Glutamatergic neuron (in vitro differentiated cells): ENCODE measurements around the gene PTPRO. TPM values are rescaled to one million over a fixed set of nuclear protein-coding genes. Genes with fewer than 3 reads are reported as not detected.

Experiments used
- DNase-seq: peaks from one replicate; pipeline ENCODE4 v3.0.0; 2022
- H3K27ac Mint-ChIP-seq: one replicate; pipeline ENCODE4 v1.8.0; 2020; ENCODE audit warnings: mild to moderate bottlenecking, mixed read lengths, inconsistent platforms; ENCODE audit not compliant: unreplicated experiment
- H3K27me3 Mint-ChIP-seq: one replicate; pipeline ENCODE4 v1.8.0; 2020; ENCODE audit warnings: mild to moderate bottlenecking, moderate library complexity, mixed read lengths, inconsistent platforms; ENCODE audit not compliant: unreplicated experiment
- H3K36me3 Mint-ChIP-seq: one replicate; pipeline ENCODE4 v1.8.0; 2020; ENCODE audit warnings: mild to moderate bottlenecking, mixed read lengths, inconsistent platforms; ENCODE audit not compliant: unreplicated experiment
- H3K4me1 Mint-ChIP-seq: one replicate; pipeline ENCODE4 v1.8.0; 2020; ENCODE audit warnings: mild to moderate bottlenecking, low read depth, mixed read lengths, inconsistent platforms; ENCODE audit not compliant: unreplicated experiment
- H3K4me3 Mint-ChIP-seq: one replicate; pipeline ENCODE4 v1.8.0; 2020; ENCODE audit warnings: mild to moderate bottlenecking, mixed read lengths, inconsistent platforms; ENCODE audit not compliant: unreplicated experiment
- H3K9me3 Mint-ChIP-seq: one replicate; pipeline ENCODE4 v1.8.0; 2020; ENCODE audit warnings: mild to moderate bottlenecking, moderate library complexity, mixed read lengths, inconsistent platforms; ENCODE audit not compliant: unreplicated experiment
- total RNA-seq: library from RNA; stranded (reverse); fragmentation: NEBNext Ultra II Directional; extraction: Animal tissue kit (Norgen Biotek cat#: 25700); gene quantifications from one replicate; pipeline ENCODE4 v1.2.1, GENCODE V29; 2021; ENCODE audit not compliant: unreplicated experiment
- TF ChIP-seq, protein P1 (sequence below): fragments of 200-600 bp; sonication (generic); IDR thresholded peaks from one replicate; pipeline ENCODE4 v1.5.0; 2021; ENCODE audit not compliant: partially characterized antibody, unreplicated experiment

Gene PTPRO
- total RNA-seq, 1 donor from 2014 or later = 32.5 TPM

DNA sequence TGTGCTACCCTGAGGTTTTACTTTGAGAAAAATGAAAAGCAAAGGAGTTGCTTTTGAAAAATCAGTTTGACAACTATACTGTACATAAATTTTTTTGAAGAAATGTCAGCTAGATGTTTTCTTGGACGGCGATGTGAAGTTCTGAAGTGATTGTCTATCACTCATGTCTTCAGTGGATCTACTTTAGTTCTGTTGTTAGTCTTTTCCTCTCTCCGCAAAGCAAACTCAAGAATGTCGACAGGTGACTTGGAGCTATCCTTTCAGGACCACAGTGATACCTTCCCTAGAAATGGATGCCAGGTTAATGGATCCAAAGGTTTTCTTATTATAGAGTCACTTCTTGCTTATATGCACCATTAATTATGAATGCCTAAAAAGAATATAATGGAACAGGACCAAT, 1.2 kb downstream of the PTPRO start:
- H3K4me1 Mint-ChIP-seq = peaks cover 17% of the 10 kb centered on the region
- peak overlapping the region; percentile 83 for H3K4me3 Mint-ChIP-seq
- TF ChIP-seq, protein P1, sequence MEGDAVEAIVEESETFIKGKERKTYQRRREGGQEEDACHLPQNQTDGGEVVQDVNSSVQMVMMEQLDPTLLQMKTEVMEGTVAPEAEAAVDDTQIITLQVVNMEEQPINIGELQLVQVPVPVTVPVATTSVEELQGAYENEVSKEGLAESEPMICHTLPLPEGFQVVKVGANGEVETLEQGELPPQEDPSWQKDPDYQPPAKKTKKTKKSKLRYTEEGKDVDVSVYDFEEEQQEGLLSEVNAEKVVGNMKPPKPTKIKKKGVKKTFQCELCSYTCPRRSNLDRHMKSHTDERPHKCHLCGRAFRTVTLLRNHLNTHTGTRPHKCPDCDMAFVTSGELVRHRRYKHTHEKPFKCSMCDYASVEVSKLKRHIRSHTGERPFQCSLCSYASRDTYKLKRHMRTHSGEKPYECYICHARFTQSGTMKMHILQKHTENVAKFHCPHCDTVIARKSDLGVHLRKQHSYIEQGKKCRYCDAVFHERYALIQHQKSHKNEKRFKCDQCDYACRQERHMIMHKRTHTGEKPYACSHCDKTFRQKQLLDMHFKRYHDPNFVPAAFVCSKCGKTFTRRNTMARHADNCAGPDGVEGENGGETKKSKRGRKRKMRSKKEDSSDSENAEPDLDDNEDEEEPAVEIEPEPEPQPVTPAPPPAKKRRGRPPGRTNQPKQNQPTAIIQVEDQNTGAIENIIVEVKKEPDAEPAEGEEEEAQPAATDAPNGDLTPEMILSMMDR = no peak
- peaks cover 4% of the 10 kb centered on the region for H3K27me3 Mint-ChIP-seq
- no peak for DNase-seq
- H3K9me3 Mint-ChIP-seq = peaks cover 4% of the 10 kb centered on the region
- H3K36me3 Mint-ChIP-seq = no peaks in the 10 kb centered on the region
- peak overlapping the region; percentile 24 for H3K27ac Mint-ChIP-seq

DNA sequence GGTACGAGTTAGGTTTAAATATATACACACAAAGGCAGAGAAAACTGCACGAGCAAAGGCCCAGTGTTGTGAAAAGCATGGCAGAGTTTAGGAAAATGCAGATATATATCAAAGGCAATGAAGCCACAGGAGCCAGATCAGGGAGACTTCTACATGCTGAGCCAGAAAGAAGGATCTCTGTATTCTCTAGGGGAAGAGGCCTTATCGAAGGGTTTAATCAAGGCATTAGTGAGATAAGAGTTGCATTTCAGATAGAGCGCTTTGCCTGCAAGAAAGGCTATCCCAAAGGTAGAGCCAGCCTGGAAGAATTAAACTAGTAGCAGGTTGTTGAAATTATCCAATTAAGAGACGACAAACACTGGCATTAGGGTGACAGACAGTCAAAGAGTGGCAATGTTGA, 7.6 kb downstream of the PTPRO start:
- Mint-ChIP-seq H3K4me1 (no peaks in the 10 kb centered on the region), H3K9me3 (no peaks in the 10 kb centered on the region), H3K36me3 (no peaks in the 10 kb centered on the region), H3K4me3 (no peak overlapping the region), H3K27ac (no peak overlapping the region), H3K27me3 (peaks cover 2% of the 10 kb centered on the region)
- TF ChIP-seq, protein P1 = no peak
- DNase-seq = no peak

DNA sequence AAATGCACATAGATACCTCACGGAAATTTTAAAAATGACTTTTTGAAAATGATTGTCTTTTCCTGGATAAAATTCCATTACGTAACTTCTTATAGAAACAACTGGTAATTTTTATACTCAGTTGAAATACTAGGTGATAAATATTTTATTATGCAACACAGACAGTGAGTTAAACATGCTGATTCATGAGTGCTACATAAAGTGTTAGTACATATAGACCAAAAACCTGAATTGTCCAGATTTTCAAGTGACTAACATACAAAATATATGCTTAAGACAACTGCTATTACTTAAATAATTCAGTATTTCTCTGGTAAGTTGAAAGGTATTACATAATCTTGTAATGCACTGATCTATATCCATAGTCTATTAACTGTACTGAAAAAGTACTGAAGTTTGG, 11.9 kb downstream of the PTPRO start:
- H3K9me3 Mint-ChIP-seq = no peaks in the 10 kb centered on the region
- no peak for DNase-seq
- TF ChIP-seq, protein P1 = no peak
- H3K4me1 Mint-ChIP-seq = no peaks in the 10 kb centered on the region
- H3K36me3 Mint-ChIP-seq = no peaks in the 10 kb centered on the region
- no peak overlapping the region for H3K27ac Mint-ChIP-seq
- no peak overlapping the region for H3K4me3 Mint-ChIP-seq
- peaks cover 2% of the 10 kb centered on the region for H3K27me3 Mint-ChIP-seq

DNA sequence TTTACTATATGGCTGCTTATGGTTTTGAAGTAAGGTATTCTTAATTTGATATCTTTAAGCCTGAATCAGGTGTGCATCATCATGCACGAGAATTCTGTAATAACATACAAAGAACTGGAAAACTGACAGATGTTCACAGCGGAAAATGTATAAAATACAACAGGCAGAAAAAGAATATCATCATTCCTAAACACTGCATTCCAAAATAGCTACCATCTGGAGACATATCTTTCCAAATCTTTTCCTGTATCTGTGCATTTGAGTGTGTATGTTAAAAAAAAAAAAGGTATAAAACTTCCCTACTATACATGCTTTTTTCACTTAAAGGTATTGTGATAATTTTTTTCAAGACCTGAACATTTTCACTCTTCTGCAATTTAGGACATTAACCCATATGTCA, 13.7 kb downstream of the PTPRO start:
- H3K27me3 Mint-ChIP-seq = peaks cover 4% of the 10 kb centered on the region
- TF ChIP-seq, protein P1 = no peak
- no peak overlapping the region for H3K4me3 Mint-ChIP-seq
- no peak for DNase-seq
- H3K4me1 Mint-ChIP-seq = no peaks in the 10 kb centered on the region
- H3K36me3 Mint-ChIP-seq = no peaks in the 10 kb centered on the region
- no peak overlapping the region for H3K27ac Mint-ChIP-seq
- no peaks in the 10 kb centered on the region for H3K9me3 Mint-ChIP-seq

DNA sequence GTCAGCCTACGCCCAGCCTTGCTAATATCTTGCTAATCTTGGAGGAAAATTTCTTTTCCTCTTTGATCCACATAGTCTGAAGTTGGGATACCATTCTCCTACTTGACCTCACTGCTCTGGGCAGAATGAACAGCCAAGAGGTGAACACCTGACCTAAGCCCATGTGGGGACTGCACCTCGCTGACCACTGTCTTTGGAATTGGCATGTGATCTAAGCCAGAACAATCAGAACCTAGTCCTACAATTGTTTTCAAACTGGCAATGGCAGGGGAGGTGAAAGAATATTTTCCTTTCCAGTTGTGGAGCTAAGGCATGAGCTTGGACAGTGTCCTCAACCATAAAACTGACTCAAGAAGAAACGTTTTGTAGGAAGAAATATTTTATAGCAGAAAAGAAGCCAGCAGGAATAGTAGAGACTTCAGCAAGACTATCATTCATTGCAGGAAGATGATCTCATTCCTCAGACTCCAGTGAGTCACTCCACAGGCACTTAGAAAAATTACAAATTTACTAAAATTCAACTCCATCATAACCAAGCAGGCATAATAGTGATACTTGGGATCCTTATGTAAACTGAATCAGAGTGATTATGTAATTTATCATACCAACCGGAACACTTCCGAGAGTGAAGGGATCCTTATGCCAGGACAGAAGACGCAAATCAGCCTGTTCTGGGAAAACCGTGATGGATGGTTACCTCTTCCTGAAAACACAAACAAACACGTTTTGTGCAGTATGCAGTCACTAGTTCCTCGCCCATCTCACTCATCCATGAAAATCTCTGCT, 14.7 kb downstream of the PTPRO start:
- peaks cover 4% of the 10 kb centered on the region for H3K27me3 Mint-ChIP-seq
- no peak overlapping the region for H3K27ac Mint-ChIP-seq
- H3K36me3 Mint-ChIP-seq = no peaks in the 10 kb centered on the region
- TF ChIP-seq, protein P1 = no peak
- no peak for DNase-seq
- no peaks in the 10 kb centered on the region for H3K9me3 Mint-ChIP-seq
- H3K4me1 Mint-ChIP-seq = no peaks in the 10 kb centered on the region
- no peak overlapping the region for H3K4me3 Mint-ChIP-seq
